ENCODE results near the gene AHDC1.

The AHDC1 gene

GRCh38 chr1:27605300-27605766 lies 1.4 kb upstream of the AHDC1 start:
- no peaks in the 10 kb centered on the region for H3K27me3 ChIP-seq (ENCODE audit: insufficient read depth, low read length)
- H3K4me1 ChIP-seq (ENCODE audit: insufficient read depth, low read length), result peaks cover 45% of the 10 kb centered on the region

GRCh38 chr1:27604579-27605299 lies 795 bp upstream of the AHDC1 start:
- H3K4me3 ChIP-seq (ENCODE audit: low read length), result peak overlapping the region; percentile 92
- H3K4me1 ChIP-seq (ENCODE audit: insufficient read depth, low read length), result peaks cover 51% of the 10 kb centered on the region
- no peaks in the 10 kb centered on the region for H3K27me3 ChIP-seq (ENCODE audit: insufficient read depth, low read length)
- peak overlapping the region; percentile 53 for H2AFZ ChIP-seq (ENCODE audit: low read depth, low read length)
- no peaks in the 10 kb centered on the region for H3K36me3 ChIP-seq (ENCODE audit: insufficient read depth, low read length)
- H3K9me3 ChIP-seq (ENCODE audit: low read length), result no peaks in the 10 kb centered on the region

More at GRCh38 chr1:27605300-27605766, 1.4 kb upstream of the AHDC1 start:
- Histone ChIP-seq H3K36me3 (ENCODE audit: insufficient read depth, low read length) (no peaks in the 10 kb centered on the region), H2AFZ (ENCODE audit: low read depth, low read length) (no peak overlapping the region), H3K9me3 (ENCODE audit: low read length) (no peaks in the 10 kb centered on the region), H3K4me3 (ENCODE audit: low read length) (no peak overlapping the region)

- Histone ChIP-seq H3K4me1 (ENCODE audit: insufficient read depth, low read length) (peaks cover 65% of the 10 kb centered on the region), H2AFZ (ENCODE audit: low read depth, low read length) (no peak overlapping the region)
Measured at GRCh38 chr1:27603309-27603680, 649 bp downstream of the AHDC1 start.

GRCh38 chr1:27602462-27603308 lies 1.3 kb downstream of the AHDC1 start:
- H3K4me3 ChIP-seq (ENCODE audit: low read length), result peak overlapping the region; percentile 92
- H3K4me1 ChIP-seq (ENCODE audit: insufficient read depth, low read length), result peaks cover 70% of the 10 kb centered on the region
- H3K9me3 ChIP-seq (ENCODE audit: low read length), result no peaks in the 10 kb centered on the region
- H2AFZ ChIP-seq (ENCODE audit: low read depth, low read length), result no peak overlapping the region
- H3K36me3 ChIP-seq (ENCODE audit: insufficient read depth, low read length), result no peaks in the 10 kb centered on the region
- no peaks in the 10 kb centered on the region for H3K27me3 ChIP-seq (ENCODE audit: insufficient read depth, low read length)

More at GRCh38 chr1:27603309-27603680, 649 bp downstream of the AHDC1 start:
- Histone ChIP-seq H3K9me3 (ENCODE audit: low read length) (no peaks in the 10 kb centered on the region), H3K27me3 (ENCODE audit: insufficient read depth, low read length) (no peaks in the 10 kb centered on the region), H3K36me3 (ENCODE audit: insufficient read depth, low read length) (no peaks in the 10 kb centered on the region), H3K4me3 (ENCODE audit: low read length) (peak overlapping the region; percentile 92)

- no peak overlapping the region for H2AFZ ChIP-seq (ENCODE audit: low read depth, low read length)
- no peaks in the 10 kb centered on the region for H3K27me3 ChIP-seq (ENCODE audit: insufficient read depth, low read length)
- peak overlapping the region; percentile 92 for H3K4me3 ChIP-seq (ENCODE audit: low read length)
- H3K9me3 ChIP-seq (ENCODE audit: low read length), result no peaks in the 10 kb centered on the region
- H3K36me3 ChIP-seq (ENCODE audit: insufficient read depth, low read length), result no peaks in the 10 kb centered on the region
- H3K4me1 ChIP-seq (ENCODE audit: insufficient read depth, low read length), result peaks cover 70% of the 10 kb centered on the region
Measured at GRCh38 chr1:27601771-27602461, 2.0 kb downstream of the AHDC1 start.

GRCh38 chr1:27601321-27601770 lies 2.6 kb downstream of the AHDC1 start:
- H2AFZ ChIP-seq (ENCODE audit: low read depth, low read length), result no peak overlapping the region
- peak overlapping the region; percentile 92 for H3K4me3 ChIP-seq (ENCODE audit: low read length)
- no peaks in the 10 kb centered on the region for H3K36me3 ChIP-seq (ENCODE audit: insufficient read depth, low read length)
- peaks cover 70% of the 10 kb centered on the region for H3K4me1 ChIP-seq (ENCODE audit: insufficient read depth, low read length)
- H3K9me3 ChIP-seq (ENCODE audit: low read length), result no peaks in the 10 kb centered on the region
- H3K27me3 ChIP-seq (ENCODE audit: insufficient read depth, low read length), result no peaks in the 10 kb centered on the region

GRCh38 chr1:27600498-27601175 lies 3.3 kb downstream of the AHDC1 start:
- Histone ChIP-seq H3K4me1 (ENCODE audit: insufficient read depth, low read length) (peaks cover 70% of the 10 kb centered on the region), H2AFZ (ENCODE audit: low read depth, low read length) (no peak overlapping the region), H3K9me3 (ENCODE audit: low read length) (no peaks in the 10 kb centered on the region), H3K36me3 (ENCODE audit: insufficient read depth, low read length) (no peaks in the 10 kb centered on the region), H3K4me3 (ENCODE audit: low read length) (no peak overlapping the region), H3K27me3 (ENCODE audit: insufficient read depth, low read length) (no peaks in the 10 kb centered on the region)

GRCh38 chr1:27599605-27600497 lies 4.1 kb downstream of the AHDC1 start:
- no peak overlapping the region for H2AFZ ChIP-seq (ENCODE audit: low read depth, low read length)
- H3K9me3 ChIP-seq (ENCODE audit: low read length), result no peaks in the 10 kb centered on the region
- H3K4me3 ChIP-seq (ENCODE audit: low read length), result no peak overlapping the region
- no peaks in the 10 kb centered on the region for H3K27me3 ChIP-seq (ENCODE audit: insufficient read depth, low read length)
- H3K4me1 ChIP-seq (ENCODE audit: insufficient read depth, low read length), result peaks cover 78% of the 10 kb centered on the region
- H3K36me3 ChIP-seq (ENCODE audit: insufficient read depth, low read length), result no peaks in the 10 kb centered on the region

- Histone ChIP-seq H3K27me3 (ENCODE audit: insufficient read depth, low read length) (no peaks in the 10 kb centered on the region), H2AFZ (ENCODE audit: low read depth, low read length) (no peak overlapping the region), H3K4me1 (ENCODE audit: insufficient read depth, low read length) (peaks cover 83% of the 10 kb centered on the region), H3K36me3 (ENCODE audit: insufficient read depth, low read length) (no peaks in the 10 kb centered on the region), H3K4me3 (ENCODE audit: low read length) (no peak overlapping the region), H3K9me3 (ENCODE audit: low read length) (no peaks in the 10 kb centered on the region)
Measured at GRCh38 chr1:27598902-27599528, 4.9 kb downstream of the AHDC1 start.

GRCh38 chr1:27598295-27598687 lies 5.7 kb downstream of the AHDC1 start:
- Histone ChIP-seq H2AFZ (ENCODE audit: low read depth, low read length) (no peak overlapping the region), H3K4me3 (ENCODE audit: low read length) (no peak overlapping the region), H3K4me1 (ENCODE audit: insufficient read depth, low read length) (peaks cover 90% of the 10 kb centered on the region), H3K27me3 (ENCODE audit: insufficient read depth, low read length) (no peaks in the 10 kb centered on the region), H3K9me3 (ENCODE audit: low read length) (no peaks in the 10 kb centered on the region), H3K36me3 (ENCODE audit: insufficient read depth, low read length) (no peaks in the 10 kb centered on the region)

GRCh38 chr1:27597516-27598294 lies 6.2 kb downstream of the AHDC1 start:
- no peaks in the 10 kb centered on the region for H3K27me3 ChIP-seq (ENCODE audit: insufficient read depth, low read length)
- H3K4me1 ChIP-seq (ENCODE audit: insufficient read depth, low read length), result peaks cover 96% of the 10 kb centered on the region
- H2AFZ ChIP-seq (ENCODE audit: low read depth, low read length), result no peak overlapping the region
- H3K4me3 ChIP-seq (ENCODE audit: low read length), result no peak overlapping the region
- no peaks in the 10 kb centered on the region for H3K9me3 ChIP-seq (ENCODE audit: low read length)
- H3K36me3 ChIP-seq (ENCODE audit: insufficient read depth, low read length), result no peaks in the 10 kb centered on the region

Measured in neuron (in vitro differentiated cells).